HG03064 (cell line): Measurements from ENCODE around the gene GTF2F2.

ENCODE experiments used
- ATAC-seq: cut with Tn5 transposase; IDR thresholded peaks from one replicate; pipeline ENCODE4 v1.9.1; 2021; ENCODE audit warnings: low read depth; ENCODE audit not compliant: unreplicated experiment

The GTF2F2 gene

DNA sequence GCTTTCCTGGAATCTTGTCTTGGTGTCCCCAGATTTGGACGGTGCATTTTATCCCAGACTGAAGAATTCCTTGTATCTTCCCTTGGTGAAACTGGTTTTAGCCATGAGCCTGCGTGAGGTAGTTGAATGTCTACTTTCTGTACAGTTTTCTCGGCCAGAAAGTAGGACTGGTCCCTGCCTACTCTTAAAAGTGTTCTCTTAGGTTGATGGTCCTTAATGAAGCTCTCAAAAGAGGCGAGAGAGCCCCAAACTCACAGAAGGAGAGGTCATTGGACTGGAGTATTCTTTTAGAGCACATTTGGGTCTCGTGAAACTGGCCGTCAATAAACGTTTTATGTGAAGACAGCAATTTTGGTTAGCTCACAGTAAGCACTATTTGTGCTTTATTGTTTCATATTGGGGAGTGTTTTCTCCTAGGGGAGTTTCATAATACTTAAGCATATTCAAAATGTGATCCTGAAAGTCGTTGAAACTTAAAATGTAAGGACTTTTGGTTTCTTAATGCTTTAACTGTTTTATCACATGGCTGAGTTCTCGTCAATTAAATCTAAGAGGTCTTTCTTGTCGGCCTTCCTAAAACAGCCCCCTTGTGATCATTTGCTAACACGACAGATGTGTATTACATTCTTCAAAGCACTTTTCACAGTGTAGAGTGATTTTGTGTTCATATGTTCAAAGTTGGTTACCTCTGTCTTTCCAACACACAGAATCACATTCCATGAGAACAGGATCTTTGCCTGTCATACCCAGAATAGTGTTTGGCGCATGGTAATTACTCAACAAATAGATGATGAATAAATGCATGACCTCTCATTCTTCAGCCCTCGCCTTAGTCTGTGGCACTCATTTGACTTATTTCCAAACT, 889 bp downstream of the GTF2F2 start:
- no peak for ATAC-seq

DNA sequence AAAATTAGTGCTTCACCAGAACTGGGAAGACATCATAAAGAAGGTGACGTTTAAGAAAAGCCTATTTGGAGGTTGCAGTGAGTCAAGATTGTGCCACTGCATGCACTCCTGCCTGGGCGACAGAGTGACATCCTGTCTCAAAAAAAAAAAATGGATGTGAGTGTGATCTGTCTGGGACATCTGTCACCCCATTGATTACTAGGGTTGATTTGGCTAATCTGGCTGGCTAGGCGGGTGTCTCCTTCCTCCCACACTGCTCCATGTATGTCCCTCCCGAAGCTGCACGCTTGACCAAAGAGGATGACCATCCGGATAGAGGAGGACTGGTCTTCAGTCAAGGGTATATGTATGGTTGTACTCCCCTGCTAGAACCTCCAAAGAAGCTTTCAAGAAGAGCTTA, 2.6 kb downstream of the GTF2F2 start:
- ATAC-seq, result no peak

DNA sequence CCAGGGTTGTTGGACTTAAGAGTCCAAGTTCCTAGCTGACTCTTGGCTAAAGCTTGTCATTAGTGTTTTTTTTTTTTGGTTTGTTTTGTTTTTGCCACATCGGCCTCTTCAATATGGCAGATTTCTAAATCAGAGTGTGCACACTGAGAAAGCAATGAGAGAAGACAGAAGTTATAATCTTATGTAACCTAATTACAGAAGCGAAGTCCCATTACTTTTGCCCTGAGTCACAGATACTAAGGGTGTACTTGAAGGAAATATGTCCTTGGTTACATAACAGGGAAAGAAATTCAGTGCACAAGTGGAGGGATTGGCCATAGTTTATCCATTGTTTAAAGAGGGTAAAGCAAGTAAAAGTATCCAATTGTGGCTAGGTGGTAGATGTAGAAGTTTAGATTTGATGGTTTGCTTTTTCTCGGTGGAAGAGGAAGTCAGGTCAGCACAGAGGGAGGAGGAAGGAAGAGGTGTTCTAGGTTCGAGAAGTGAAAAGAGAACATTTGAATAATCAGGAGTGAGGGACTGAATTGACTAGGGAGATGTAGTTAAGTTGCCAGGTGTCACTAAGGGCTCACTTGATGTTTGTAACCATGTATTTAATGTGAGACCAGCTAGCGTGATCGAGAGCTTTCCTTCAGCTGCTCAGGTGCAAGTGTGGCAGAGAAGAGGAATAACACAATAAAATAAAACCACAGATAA, 12.2 kb downstream of the GTF2F2 start:
- ATAC-seq, result peak; percentile 78

DNA sequence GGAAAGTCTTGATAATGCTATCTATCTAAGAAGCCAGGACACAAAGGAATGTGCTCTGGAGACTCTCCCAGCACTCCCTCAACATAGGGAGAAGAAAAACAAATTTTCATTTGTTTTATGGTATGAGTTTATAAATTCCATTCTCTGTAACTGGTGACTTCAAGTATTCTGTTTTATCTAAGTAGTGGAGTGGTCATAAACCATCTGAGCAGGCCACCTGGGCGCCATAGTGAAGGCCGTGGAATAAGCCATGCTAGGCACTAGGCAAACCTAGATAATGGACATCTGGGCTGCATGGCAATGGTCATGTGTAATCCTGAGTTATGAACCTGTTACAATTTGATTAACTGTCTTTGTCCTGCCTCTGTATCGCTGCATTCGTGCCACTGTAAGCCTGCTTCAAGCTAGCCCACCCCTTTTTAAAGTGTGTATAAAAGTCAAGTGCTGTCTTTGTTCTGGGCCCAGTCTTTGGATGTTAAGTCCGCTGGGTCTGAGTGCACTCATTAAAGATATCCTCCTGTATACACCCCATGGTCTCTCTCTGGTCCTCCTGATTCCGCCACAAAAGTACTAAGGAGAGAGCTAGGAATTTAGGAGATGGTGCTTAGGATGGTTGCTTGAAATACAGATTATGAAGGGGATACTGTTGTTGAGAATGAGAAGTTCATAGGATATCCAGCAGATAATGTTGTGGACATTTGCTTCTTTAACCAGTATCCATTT, 13.2 kb downstream of the GTF2F2 start:
- ATAC-seq, result no peak

DNA sequence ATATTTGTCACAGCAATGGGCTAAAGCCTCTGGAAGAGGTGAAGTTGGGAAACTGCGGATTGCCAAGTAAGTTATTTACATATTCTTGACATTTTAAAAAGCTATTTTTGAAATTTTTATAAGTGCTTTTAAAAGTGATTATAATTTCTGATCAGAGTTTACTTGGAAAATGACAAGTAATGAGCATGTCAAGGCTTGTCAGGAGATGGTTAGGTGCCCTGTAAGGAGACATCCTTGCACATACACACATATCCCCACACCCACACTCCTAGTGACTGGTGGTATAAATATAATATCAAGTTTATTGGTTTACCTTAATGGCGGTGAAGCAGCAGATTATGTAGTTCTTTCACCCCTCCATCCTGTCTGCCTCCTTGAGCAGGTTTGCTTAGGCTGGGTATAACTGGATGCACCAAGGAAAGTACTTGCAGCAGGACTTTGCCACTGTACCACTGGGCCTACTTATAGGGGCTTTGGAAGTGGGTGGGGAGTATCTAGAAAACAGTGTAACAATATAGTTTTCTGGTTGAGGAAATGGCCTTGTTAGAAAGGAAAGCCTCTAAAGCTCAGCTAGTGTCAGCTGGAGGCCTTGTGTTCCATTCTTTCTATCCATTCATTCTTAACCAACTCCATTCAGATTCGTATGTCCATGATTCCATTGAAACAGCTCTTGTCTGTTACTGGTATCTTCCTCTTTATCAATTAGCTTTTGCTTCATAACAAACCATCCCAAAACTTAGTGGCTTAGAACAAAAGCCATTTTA, 16.6 kb downstream of the GTF2F2 start:
- ATAC-seq, result no peak

DNA sequence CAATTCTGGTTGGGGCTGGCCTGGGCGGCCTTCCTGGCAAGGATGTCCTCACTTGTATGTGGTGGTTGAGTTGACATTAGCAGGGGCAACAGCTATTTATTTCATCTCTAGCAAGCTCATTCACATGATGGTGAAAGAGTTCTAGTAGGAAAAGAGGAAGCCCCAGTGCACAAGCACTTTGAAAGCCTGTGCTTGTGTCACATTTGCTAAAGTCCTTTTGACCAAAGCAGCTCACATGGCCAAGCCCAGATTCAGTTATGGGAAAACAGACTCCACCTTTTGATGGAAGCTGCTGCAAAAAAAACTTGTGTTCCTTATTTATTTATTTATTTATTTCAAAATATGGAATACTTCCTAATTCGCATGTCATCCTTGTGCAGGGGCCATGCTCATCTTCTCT, 17.2 kb downstream of the GTF2F2 start:
- no peak for ATAC-seq

DNA sequence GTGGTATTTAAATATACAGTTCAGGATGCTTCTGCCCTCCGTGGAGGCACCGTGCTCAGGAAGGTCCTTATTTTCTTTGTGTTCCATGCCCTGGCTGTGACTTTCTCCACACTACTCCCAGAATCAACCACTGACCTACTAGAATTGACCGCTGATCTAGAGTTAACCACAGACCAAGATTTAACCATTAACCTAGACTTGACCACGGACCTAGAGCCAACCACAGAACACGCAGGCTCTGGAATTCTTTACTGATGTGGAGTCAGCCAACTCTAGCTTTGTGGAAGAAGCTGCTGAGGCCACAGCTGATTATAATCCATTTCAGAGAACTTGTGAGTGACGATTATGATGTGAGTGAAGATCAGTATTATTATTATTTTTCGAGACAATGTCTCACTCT, 18.0 kb downstream of the GTF2F2 start:
- ATAC-seq, result no peak

DNA sequence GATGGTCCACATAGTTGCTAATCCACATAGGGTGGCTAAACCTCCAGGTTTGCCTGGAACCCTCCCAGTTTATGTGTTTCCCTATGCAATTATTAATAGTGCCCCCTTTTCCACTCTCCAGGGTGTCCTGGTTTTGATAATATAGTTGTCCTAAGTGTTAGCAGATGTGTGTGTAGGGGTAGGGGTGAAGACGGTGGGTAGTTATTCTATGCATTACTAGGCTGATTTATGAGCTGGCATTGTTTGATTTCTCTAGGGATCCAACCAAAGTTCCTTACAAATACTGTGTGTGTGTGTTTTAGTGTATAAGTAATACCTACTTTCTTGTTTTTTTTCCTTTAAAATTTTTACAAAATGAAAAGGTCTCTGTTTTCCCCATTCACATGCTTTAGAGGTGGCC, 21.1 kb downstream of the GTF2F2 start:
- ATAC-seq, result no peak

DNA sequence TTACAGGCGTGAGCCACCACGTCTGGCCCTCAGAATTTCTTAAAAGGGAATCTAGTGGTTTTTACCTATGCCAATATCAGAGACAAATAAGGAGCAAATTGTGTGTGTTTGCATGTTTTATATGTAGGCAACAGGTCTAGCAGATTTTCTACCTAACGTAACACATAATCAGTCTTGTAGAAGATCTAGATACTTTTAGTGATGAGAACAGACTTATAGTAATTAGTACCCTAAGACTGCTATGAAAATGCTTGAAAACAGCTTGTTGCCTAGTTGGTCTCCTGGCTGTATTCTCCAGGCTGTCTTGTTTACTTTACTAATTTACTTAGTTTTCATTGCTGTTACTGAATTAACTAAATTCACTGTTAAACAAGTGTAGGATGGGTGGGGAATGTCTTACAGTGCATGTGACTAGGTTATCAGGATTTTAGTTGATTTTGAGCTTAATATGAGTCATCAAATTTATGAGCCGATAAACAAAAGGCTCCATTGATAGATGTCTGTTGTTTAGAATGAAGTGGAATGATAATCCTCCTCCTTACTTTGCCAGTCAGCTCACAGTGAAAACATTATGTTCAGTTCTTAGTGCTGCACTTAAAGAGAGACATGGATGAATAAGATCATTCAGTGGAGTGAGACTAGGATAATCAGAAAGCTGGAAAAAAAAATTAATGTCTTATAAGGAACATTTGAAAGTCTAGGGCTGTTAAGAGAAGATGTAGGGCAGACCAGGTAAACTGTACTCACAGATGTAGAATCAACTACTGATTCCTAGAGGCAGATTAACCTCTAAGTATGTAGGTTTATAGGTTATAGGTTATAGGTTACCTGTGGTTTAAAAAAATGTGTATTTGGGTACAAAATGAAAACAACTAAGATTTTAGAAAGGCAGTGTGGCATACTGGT, 22.4 kb downstream of the GTF2F2 start:
- no peak for ATAC-seq

DNA sequence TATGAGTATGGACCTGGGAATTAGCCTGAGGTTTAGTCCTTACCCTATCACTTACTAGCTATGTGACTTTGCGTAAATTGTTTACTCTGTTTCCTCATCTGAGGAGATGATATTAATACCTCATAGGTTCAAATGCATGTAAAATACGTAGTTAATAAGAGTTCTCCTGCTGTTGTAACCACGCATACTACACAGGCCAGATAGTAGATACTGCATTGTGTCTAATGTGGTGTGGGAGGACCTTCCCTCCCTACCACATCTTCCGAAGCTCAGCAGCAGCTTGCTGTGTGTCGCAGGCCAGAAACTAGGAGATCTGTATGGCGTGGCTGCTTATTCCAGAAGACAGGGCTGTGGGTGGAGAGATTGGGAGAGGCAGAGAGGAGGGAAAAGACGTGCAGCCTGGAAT, 23.0 kb downstream of the GTF2F2 start:
- ATAC-seq, result no peak

DNA sequence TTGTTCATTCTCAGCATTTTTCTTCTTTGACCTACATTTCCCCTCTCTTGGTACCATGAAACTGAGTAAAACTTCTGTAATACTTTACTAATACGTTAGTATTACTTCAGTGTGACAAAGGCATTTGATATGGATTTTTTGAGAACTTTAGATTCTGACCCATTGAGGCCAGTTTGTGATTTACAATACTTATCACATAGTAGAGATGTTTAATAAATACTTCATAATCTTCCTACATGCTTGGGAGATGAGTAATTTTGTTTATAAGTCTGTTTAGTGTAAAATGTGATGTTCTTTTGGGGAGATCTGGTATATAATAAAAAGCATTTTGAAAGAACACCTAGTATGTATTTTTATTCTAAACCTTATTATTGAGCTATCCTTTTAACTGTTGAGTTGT, 29.7 kb downstream of the GTF2F2 start:
- no peak for ATAC-seq

DNA sequence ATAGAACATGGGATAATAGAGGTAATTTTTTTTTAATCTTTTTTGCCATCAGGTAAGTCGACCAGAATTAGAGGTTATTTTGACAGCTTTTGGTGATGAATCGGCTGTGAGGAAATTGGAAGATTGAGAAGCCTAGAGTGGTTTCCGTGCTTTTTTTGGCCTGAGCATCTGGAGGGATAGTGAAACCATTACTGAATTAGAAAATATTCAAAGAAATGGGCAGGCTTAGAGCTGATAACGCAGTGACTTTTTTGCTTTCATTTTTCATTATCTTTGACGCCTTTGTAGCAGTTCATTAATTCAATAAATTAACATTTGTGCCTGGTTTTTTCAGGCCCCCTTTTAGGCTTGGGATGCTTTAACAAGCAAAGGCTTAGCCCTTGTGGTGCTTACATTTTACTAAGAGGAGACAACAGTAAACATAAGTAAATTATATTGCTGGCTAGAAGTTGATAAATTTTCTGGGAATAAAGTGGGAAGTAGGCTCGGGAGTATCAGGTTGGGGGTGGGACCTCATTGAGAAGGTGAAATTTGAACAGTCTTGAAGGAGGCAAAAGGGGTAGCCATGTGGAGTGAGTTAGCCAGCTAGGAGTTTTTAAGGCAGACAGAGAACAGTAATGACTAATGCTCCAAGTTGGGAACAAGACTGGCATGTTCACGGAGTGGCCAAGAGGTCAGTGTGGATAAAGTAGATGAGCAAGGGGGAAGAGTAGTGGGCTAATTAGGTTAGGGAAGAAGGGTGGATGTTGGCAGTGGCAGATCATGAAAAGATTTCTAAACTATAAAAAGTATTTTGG, 36.5 kb downstream of the GTF2F2 start:
- no peak for ATAC-seq

DNA sequence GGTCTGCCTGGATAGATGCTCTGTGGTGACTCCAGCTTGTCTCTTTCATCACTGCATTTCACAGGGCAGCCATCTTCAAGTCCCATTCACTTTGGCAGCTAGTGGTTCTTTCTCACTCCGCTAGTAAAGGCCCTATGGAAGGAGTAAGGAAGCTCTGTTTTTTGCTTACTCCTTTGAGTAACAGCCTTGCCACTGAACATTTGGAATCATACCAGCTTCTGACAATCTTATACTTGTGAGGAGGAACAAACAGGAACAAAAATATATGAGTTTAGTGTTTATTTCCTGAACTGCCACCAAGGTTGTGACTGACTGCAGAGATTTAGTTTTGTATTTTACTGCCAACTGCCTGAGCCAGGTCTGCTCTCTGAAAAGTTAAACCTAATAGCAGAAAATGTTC, 41.9 kb downstream of the GTF2F2 start:
- no peak for ATAC-seq

DNA sequence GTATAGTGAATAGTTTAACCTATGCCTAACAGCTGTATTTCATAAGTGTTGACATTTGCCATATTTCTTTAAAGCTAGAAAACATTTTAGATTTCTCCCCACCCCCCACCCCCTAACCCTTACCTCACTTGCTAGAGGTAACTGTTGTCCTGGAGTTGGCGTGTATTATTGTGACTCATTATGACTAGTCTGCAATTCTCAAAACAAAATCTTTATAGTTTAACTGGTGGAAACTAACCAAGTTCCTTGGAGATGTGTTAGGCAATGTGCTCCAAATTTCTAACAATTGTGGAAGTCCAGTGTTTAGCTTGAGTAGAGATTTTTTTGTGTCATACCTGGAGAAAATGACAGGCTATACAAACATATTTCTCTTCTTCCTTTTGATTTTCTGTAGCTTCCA, 42.5 kb downstream of the GTF2F2 start:
- ATAC-seq, result no peak

DNA sequence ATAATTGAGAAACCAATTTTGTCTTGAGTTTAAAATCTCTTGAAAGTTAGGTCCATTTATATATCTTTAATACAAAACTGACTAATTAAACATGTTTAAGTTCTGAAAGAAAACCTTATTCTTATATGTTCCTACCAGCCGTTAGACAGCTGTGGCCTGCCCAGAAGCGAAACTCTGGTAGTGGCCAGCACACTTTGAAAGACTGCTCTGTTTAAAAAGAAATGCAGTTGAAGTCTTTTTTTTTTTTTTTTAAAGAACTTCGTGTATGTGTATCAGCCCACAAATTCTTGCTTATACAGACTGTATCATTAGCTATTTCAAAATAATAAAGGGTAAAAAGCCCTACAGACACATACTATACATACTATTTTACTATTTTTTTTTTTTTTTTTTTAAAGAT, 46.5 kb downstream of the GTF2F2 start:
- no peak for ATAC-seq

DNA sequence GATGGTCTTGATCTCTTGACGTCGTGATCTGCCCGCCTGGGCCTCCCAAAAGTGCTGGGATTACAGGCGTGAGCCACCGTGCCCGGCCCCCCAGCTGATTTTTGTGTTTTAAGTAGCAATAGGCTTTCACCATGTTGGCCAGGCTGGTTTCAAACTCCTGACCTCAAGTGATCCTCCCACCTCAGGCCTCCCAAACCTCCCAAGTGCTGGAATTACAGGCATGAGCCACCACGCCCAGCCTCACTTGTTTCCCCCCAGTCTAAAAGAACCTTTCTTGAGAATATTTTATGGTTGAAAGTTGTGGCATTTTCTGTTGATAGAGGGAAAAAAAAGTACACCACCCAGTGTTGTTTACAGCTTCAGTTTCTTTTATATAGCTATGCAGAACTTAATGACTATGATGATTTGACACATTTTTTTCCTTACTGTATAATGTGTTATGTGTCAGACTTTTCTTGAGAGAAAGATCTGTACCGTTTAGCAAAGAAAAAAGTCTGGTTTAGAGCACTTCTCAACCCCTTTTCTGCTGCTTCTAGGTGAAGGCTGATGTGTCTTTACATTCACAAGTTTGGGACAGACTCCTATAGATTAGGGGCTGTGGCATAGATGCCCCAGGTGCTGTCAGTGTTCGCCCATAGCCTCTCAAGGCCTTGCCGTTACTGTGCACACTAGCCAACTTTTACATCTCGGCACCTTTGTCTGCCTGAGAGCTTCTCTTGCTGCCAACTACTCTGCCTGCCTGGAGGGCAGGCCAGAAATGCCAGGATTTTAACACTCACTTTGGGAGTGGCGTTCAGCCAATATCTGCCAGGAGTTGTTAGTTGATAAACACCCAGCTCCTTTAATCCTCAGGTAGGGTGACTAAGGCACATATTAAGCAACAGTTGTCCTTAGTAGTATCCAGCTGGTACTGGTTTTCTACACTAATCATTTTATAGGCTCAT, 47.6 kb downstream of the GTF2F2 start:
- no peak for ATAC-seq

DNA sequence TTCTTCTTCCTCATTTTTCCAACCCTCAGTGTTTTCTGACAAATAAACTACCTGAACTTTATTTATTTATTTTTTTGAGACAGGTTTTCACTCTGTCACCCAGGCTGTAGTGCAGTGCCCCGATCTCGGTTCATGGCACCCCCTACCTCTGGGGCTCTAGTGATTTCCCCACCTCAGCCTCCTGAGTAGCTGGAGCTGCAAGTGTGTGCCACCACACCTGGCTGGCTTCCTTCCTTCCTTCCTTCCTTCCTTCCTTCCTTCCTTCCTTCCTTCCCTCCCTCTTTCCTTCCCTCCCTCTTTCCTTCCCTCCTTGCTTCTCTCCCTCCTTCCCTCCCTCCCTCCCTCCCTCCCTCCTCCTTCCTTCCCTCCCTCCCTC, 48.2 kb downstream of the GTF2F2 start:
- no peak for ATAC-seq

DNA sequence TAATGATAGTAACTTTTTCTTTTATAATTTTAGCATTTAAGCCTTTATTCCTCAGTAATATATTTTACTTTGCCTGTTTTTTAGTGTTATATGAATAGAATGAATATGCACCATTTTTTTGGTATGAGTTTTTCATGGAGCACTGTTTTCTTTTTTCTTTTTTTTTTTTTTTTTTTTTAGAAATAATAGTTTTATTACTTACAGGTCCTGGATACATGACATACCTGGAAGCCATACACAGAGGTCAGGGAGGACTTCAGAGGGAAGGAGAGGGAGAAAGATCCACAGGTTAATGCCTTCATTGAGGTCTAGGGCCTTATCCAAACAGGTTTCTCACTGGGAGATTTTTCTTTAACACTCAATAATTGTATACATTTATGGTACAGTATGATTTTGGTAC, 54.2 kb downstream of the GTF2F2 start:
- ATAC-seq, result no peak
